ENCODE data around the gene PRAF2. TPM values are rescaled to one million over a fixed set of nuclear protein-coding genes. Genes with fewer than 3 reads are reported as not detected.

PRAF2 gene
- total RNA-seq, 4 donors from 2014 or later: 4.6 to 15.6 (median 9.2) TPM

GRCh38 chrX:49039598-49040375 lies 34.0 kb downstream of the PRAF2 start:
- H3K27ac ChIP-seq: peak overlapping the region; percentile 51
- no peak for TF ChIP-seq POLR2A (IDR thresholded peaks at IDR 0.05)
- no peak for TF ChIP-seq CTCF (IDR thresholded peaks at IDR 0.05)
- TF ChIP-seq POLR2AphosphoS5 (IDR thresholded peaks at IDR 0.05): no peak
- TF ChIP-seq EP300 (IDR thresholded peaks at IDR 0.05): no peak
- peak; percentile 81 to 82 for DNase-seq (ENCODE audit: low spot score in 2 of 2)
- no peaks in the 10 kb centered on the region for H3K9me3 ChIP-seq
- peaks cover 32% of the 10 kb centered on the region for H3K4me1 ChIP-seq
- peaks cover 28% of the 10 kb centered on the region for H3K36me3 ChIP-seq
- H3K27me3 ChIP-seq: no peaks in the 10 kb centered on the region
- H3K4me3 ChIP-seq: peak overlapping the region; percentile 74
- 19% methylated on average over 7 of the region's 9 CpGs for WGBS

- no peaks in the 10 kb centered on the region for H3K9me3 ChIP-seq
- no peak overlapping the region for H3K27ac ChIP-seq
- TF ChIP-seq POLR2A (IDR thresholded peaks at IDR 0.05): no peak
- TF ChIP-seq EP300 (IDR thresholded peaks at IDR 0.05): no peak
- no peak for TF ChIP-seq POLR2AphosphoS5 (IDR thresholded peaks at IDR 0.05)
- TF ChIP-seq CTCF (IDR thresholded peaks at IDR 0.05): no peak
- peaks cover 45% of the 10 kb centered on the region for H3K36me3 ChIP-seq
- H3K4me1 ChIP-seq: peaks cover 32% of the 10 kb centered on the region
- H3K27me3 ChIP-seq: no peaks in the 10 kb centered on the region
- 87% methylated on average over 9 of the region's 15 CpGs for WGBS
- H3K4me3 ChIP-seq: no peak overlapping the region
- DNase-seq (ENCODE audit: low spot score in 2 of 2): no peak
Measured at GRCh38 chrX:49037883-49038475, 35.8 kb downstream of the PRAF2 start.

GRCh38 chrX:49030283-49030682 lies 43.5 kb downstream of the PRAF2 start:
- H3K9me3 ChIP-seq: no peaks in the 10 kb centered on the region
- 76% methylated on average over 6 of the region's 6 CpGs for WGBS

GRCh38 chrX:49029876-49030275 lies 43.9 kb downstream of the PRAF2 start:
- WGBS: 67% methylated on average over 1 of the region's 6 CpGs
- Histone ChIP-seq H3K4me3 (no peak overlapping the region), H3K9me3 (no peaks in the 10 kb centered on the region), H3K4me1 (no peaks in the 10 kb centered on the region), H3K36me3 (peaks cover 46% of the 10 kb centered on the region), H3K27me3 (no peaks in the 10 kb centered on the region), H3K27ac (no peak overlapping the region)
- TF ChIP-seq POLR2A (IDR thresholded peaks at IDR 0.05) (no peak), POLR2AphosphoS5 (IDR thresholded peaks at IDR 0.05) (no peak), CTCF (IDR thresholded peaks at IDR 0.05) (no peak), EP300 (IDR thresholded peaks at IDR 0.05) (no peak)
- DNase-seq (ENCODE audit: low spot score in 2 of 2): no peak

More at GRCh38 chrX:49030283-49030682, 43.5 kb downstream of the PRAF2 start:
- no peak for TF ChIP-seq EP300 (IDR thresholded peaks at IDR 0.05)
- no peak for TF ChIP-seq POLR2A (IDR thresholded peaks at IDR 0.05)
- no peak for TF ChIP-seq POLR2AphosphoS5 (IDR thresholded peaks at IDR 0.05)
- TF ChIP-seq CTCF (IDR thresholded peaks at IDR 0.05): no peak
- Histone ChIP-seq H3K4me1 (no peaks in the 10 kb centered on the region), H3K36me3 (peaks cover 46% of the 10 kb centered on the region), H3K4me3 (no peak overlapping the region), H3K27ac (no peak overlapping the region), H3K27me3 (no peaks in the 10 kb centered on the region)
- no peak for DNase-seq (ENCODE audit: low spot score in 2 of 2)

Other genes with a start within 250 kb of the PRAF2 start
- not detected for gene ERAS, start 247.5 kb downstream of the PRAF2 start, total RNA-seq
- gene PCSK1N, start 238.4 kb downstream of the PRAF2 start, total RNA-seq: 1 to 10 TPM; 1.5 to 9.0 (median 2.4) TPM
- gene TIMM17B, start 176.2 kb downstream of the PRAF2 start, total RNA-seq: 10 to 100 TPM; 40.8 to 60.5 (median 43.4) TPM
- 10 to 100 TPM; 51.8 to 88.3 (median 71.9) TPM for gene PQBP1, start 176.1 kb downstream of the PRAF2 start, total RNA-seq
- gene SLC35A2, start 162.4 kb downstream of the PRAF2 start, total RNA-seq: 10 to 100 TPM; 17.1 to 32.3 (median 24.3) TPM
- gene PIM2, start 155.0 kb downstream of the PRAF2 start, total RNA-seq: 10 to 100 TPM in 1 of 4 donors, 1 to 10 TPM in 3; 6.2 to 18.2 (median 8.7) TPM
- 10 to 100 TPM; 32.3 to 50.1 (median 46.2) TPM for gene OTUD5, start 116.4 kb downstream of the PRAF2 start, total RNA-seq
- gene KCND1, start 102.2 kb downstream of the PRAF2 start, total RNA-seq: 1 to 10 TPM in 3 of 4 donors, under 1 TPM in 1; 0.55 to 2.8 (median 1.3) TPM
- gene GRIPAP1, start 71.7 kb downstream of the PRAF2 start, total RNA-seq: 10 to 100 TPM; 26.8 to 67.7 (median 35.2) TPM
- 10 to 100 TPM; 40.4 to 54.9 (median 50.3) TPM for gene TFE3, start 30.6 kb downstream of the PRAF2 start, total RNA-seq
- 10 to 100 TPM; 36.6 to 43.3 (median 38.1) TPM for gene CCDC120, start 15.0 kb downstream of the PRAF2 start, total RNA-seq
- gene WDR45, start 5.9 kb upstream of the PRAF2 start, total RNA-seq: 100 to 1,000 TPM in 1 of 4 donors, 10 to 100 TPM in 3; 65.8 to 122 (median 86.8) TPM
- gene GPKOW, start 49.7 kb upstream of the PRAF2 start, total RNA-seq: 10 to 100 TPM; 27.7 to 31.7 (median 28.9) TPM
- 10 to 100 TPM in 2 of 4 donors, 1 to 10 TPM in 2; 4.9 to 14.9 (median 9.0) TPM for gene MAGIX, start 88.8 kb upstream of the PRAF2 start, total RNA-seq
- 100 to 1,000 TPM; 159 to 250 (median 205) TPM for gene PLP2, start 97.9 kb upstream of the PRAF2 start, total RNA-seq
- 10 to 100 TPM; 20.8 to 47.9 (median 31.1) TPM for gene PRICKLE3, start 112.4 kb upstream of the PRAF2 start, total RNA-seq
- gene SYP, start 126.2 kb upstream of the PRAF2 start, total RNA-seq: 1 to 10 TPM in 2 of 4 donors, under 1 TPM in 1, not detected in 1; 0.30 to 1.6 (median 1.3) TPM
- gene CACNA1F, start 159.3 kb upstream of the PRAF2 start, total RNA-seq: under 1 TPM in 3 of 4 donors, not detected in 1; 0.21 to 0.40 (median 0.29) TPM
- 10 to 100 TPM; 18.1 to 25.0 (median 18.8) TPM for gene CCDC22, start 161.5 kb upstream of the PRAF2 start, total RNA-seq
- gene FOXP3, start 190.7 kb upstream of the PRAF2 start, total RNA-seq: 1 to 10 TPM in 1 of 4 donors, under 1 TPM in 2, not detected in 1; 0.26 to 1.0 (median 0.62) TPM
- 10 to 100 TPM in 1 of 4 donors, 1 to 10 TPM in 3; 4.8 to 13.3 (median 5.7) TPM for gene PPP1R3F, start 195.8 kb upstream of the PRAF2 start, total RNA-seq
- not detected for gene GAGE10, start 229.6 kb upstream of the PRAF2 start, total RNA-seq
- not detected for gene GAGE12J, start 248.0 kb upstream of the PRAF2 start, total RNA-seq